Measurements from ENCODE around the gene RAD52.

The RAD52 gene

GRCh38 chr12:913919-914698 is 35.4 kb downstream of the RAD52 start:
- DNase-seq (ENCODE audit: low spot score) = no peak

- no peak for DNase-seq (ENCODE audit: low spot score)
Observed at GRCh38 chr12:912466-913235, 36.8 kb downstream of the RAD52 start.

GRCh38 chr12:911191-911826 is 38.2 kb downstream of the RAD52 start:
- no peak for DNase-seq (ENCODE audit: low spot score)

GRCh38 chr12:910416-910815 is 39.1 kb downstream of the RAD52 start:
- DNase-seq (ENCODE audit: low spot score) = no peak

- DNase-seq (ENCODE audit: low spot score) = no peak
Observed at GRCh38 chr12:909861-910260, 39.6 kb downstream of the RAD52 start.

- no peak for DNase-seq (ENCODE audit: low spot score)
Observed at GRCh38 chr12:907413-908185, 41.9 kb downstream of the RAD52 start.

GRCh38 chr12:906062-906585 is 43.4 kb downstream of the RAD52 start:
- no peak for DNase-seq (ENCODE audit: low spot score)

GRCh38 chr12:905261-906031 is 44.0 kb downstream of the RAD52 start:
- DNase-seq (ENCODE audit: low spot score) = no peak

- no peak for DNase-seq (ENCODE audit: low spot score)
Observed at GRCh38 chr12:904010-904414, 45.5 kb downstream of the RAD52 start.

- no peak for DNase-seq (ENCODE audit: low spot score)
Observed at GRCh38 chr12:903055-903454, 46.4 kb downstream of the RAD52 start.

- DNase-seq (ENCODE audit: low spot score) = no peak
Observed at GRCh38 chr12:902581-902980, 46.9 kb downstream of the RAD52 start.

- no peak for DNase-seq (ENCODE audit: low spot score)
Observed at GRCh38 chr12:897386-897785, 52.1 kb downstream of the RAD52 start.

GRCh38 chr12:896031-896430 is 53.5 kb downstream of the RAD52 start:
- DNase-seq (ENCODE audit: low spot score) = no peak

GRCh38 chr12:894226-894625 is 55.3 kb downstream of the RAD52 start:
- no peak for DNase-seq (ENCODE audit: low spot score)

GRCh38 chr12:886206-886605 is 63.3 kb downstream of the RAD52 start:
- DNase-seq (ENCODE audit: low spot score) = no peak

- DNase-seq (ENCODE audit: low spot score) = no peak
Observed at GRCh38 chr12:885701-886100, 63.8 kb downstream of the RAD52 start.

- no peak for DNase-seq (ENCODE audit: low spot score)
Observed at GRCh38 chr12:884746-885414, 64.6 kb downstream of the RAD52 start.

- DNase-seq (ENCODE audit: low spot score) = no peak
Observed at GRCh38 chr12:880656-881055, 68.8 kb downstream of the RAD52 start.

- DNase-seq (ENCODE audit: low spot score) = no peak
Observed at GRCh38 chr12:879641-880040, 69.9 kb downstream of the RAD52 start.

- no peak for DNase-seq (ENCODE audit: low spot score)
Observed at GRCh38 chr12:873954-874353, 75.5 kb downstream of the RAD52 start.

- DNase-seq (ENCODE audit: low spot score) = no peak
Observed at GRCh38 chr12:870378-870777, 79.1 kb downstream of the RAD52 start.
